WTC11 (cell line): ENCODE data around the gene ABHD12B. TPM values are rescaled to one million over a fixed set of nuclear protein-coding genes. Genes with fewer than 3 reads are reported as not detected.
A peak's percentile ranks its signal among the peaks of the same experiment; 100 is the strongest.

Source experiments
- ATAC-seq: fragments of 200-7000 bp; cut with Tn5 transposase; 2 replicates; pipeline ENCODE4 v1.10.0; 2021; ENCODE audit warnings: mild to moderate bottlenecking, moderate library complexity
- CTCF ChIA-PET: fragments of 300-600 bp; sonication (Branson Sonifier 250); formaldehyde crosslinking; loops from one replicate; lab custom pipeline; 2021; ENCODE audit warnings: antibody characterized with exemption; lab: Charles Lee
- POLR2A ChIA-PET: fragments of 350-600 bp; sonication (Branson Sonifier 250); formaldehyde crosslinking; loops from one replicate; lab custom pipeline; 2021; ENCODE audit warnings: antibody characterized with exemption; lab: Charles Lee
- DNase-seq: peaks from one replicate; pipeline ENCODE4 v3.0.0; 2021; ENCODE audit warnings: low spot score
- H3K27ac Mint-ChIP-seq: 2 replicates; pipeline ENCODE4 v1.8.0; 2021; ENCODE audit warnings: mixed read lengths
- H3K27me3 Mint-ChIP-seq: 2 replicates; pipeline ENCODE4 v1.8.0; 2021; ENCODE audit warnings: low read depth, mild to moderate bottlenecking, moderate library complexity, mixed read lengths
- H3K36me3 Mint-ChIP-seq: 2 replicates; pipeline ENCODE4 v1.8.0; 2021; ENCODE audit warnings: mixed read lengths
- H3K4me1 Mint-ChIP-seq: 2 replicates; pipeline ENCODE4 v1.8.0; 2022; ENCODE audit warnings: mixed read lengths
- H3K4me3 Mint-ChIP-seq: 2 replicates; pipeline ENCODE4 v1.8.0; 2021; ENCODE audit warnings: mild to moderate bottlenecking, moderate library complexity, mixed read lengths
- H3K9me3 Mint-ChIP-seq: 2 replicates; pipeline ENCODE4 v1.8.0; 2021; ENCODE audit warnings: mixed read lengths
- AFF4 ChIP-seq: sonication (generic); formaldehyde crosslinking; IDR thresholded peaks from 2 replicates; pipeline ENCODE4 v1.8.1; 2023; ENCODE audit warnings: mild to moderate bottlenecking, missing genetic modification reagents, borderline replicate concordance
- ATF2 ChIP-seq: sonication (generic); formaldehyde crosslinking; IDR thresholded peaks from 2 replicates; pipeline ENCODE4 v1.8.1; 2022; ENCODE audit warnings: low read depth, missing genetic modification reagents, borderline replicate concordance
- ATF3 ChIP-seq: sonication (generic); formaldehyde crosslinking; conservative IDR thresholded peaks from 2 replicates; pipeline ENCODE4 v1.8.1; 2022; ENCODE audit warnings: mild to moderate bottlenecking, missing genetic modification reagents
- CREM ChIP-seq: sonication (generic); formaldehyde crosslinking; IDR thresholded peaks from 2 replicates; pipeline ENCODE4 v1.8.1; 2022; ENCODE audit warnings: mild to moderate bottlenecking, missing genetic modification reagents, moderate library complexity
- FOXP1 ChIP-seq: sonication (generic); formaldehyde crosslinking; IDR thresholded peaks from 2 replicates; pipeline ENCODE4 v1.8.0; 2022; ENCODE audit warnings: missing genetic modification reagents, mild to moderate bottlenecking, moderate library complexity, borderline replicate concordance
- IRF1 ChIP-seq: sonication (generic); formaldehyde crosslinking; IDR thresholded peaks from 2 replicates; pipeline ENCODE4 v1.8.0; 2023; ENCODE audit warnings: missing genetic modification reagents
- MXD4 ChIP-seq: fragments of 250-450 bp; sonication (Bioruptor Pico); IDR thresholded peaks from 2 replicates; pipeline ENCODE4 v1.8.0; 2021; ENCODE audit warnings: mild to moderate bottlenecking, moderate library complexity, borderline replicate concordance
- MYBL2 ChIP-seq: sonication (generic); formaldehyde crosslinking; IDR thresholded peaks from 2 replicates; pipeline ENCODE4 v1.8.1; 2023; ENCODE audit warnings: mild to moderate bottlenecking, moderate library complexity, missing genetic modification reagents
- NR1H2 ChIP-seq: sonication (generic); formaldehyde crosslinking; IDR thresholded peaks from 2 replicates; pipeline ENCODE4 v1.9.0; 2021; ENCODE audit warnings: mild to moderate bottlenecking, moderate library complexity, missing genetic modification reagents
- USF1 ChIP-seq: sonication (generic); formaldehyde crosslinking; IDR thresholded peaks from 2 replicates; pipeline ENCODE4 v1.8.0; 2022; ENCODE audit warnings: mild to moderate bottlenecking, missing genetic modification reagents
- USF2 ChIP-seq: sonication (generic); formaldehyde crosslinking; IDR thresholded peaks from 2 replicates; pipeline ENCODE4 v1.8.1; 2023; ENCODE audit warnings: mild to moderate bottlenecking, missing genetic modification reagents, moderate library complexity
- ZMAT4 ChIP-seq: fragments of 250-450 bp; sonication (Bioruptor Pico); IDR thresholded peaks from 2 replicates; pipeline ENCODE4 v1.9.0; 2021; ENCODE audit warnings: mild to moderate bottlenecking
- ZNF138 ChIP-seq: sonication (generic); formaldehyde crosslinking; conservative IDR thresholded peaks from 2 replicates; pipeline ENCODE4 v1.8.1; 2022; ENCODE audit warnings: mild to moderate bottlenecking, moderate library complexity, missing genetic modification reagents
- ZSCAN18 ChIP-seq: fragments of 250-450 bp; sonication (Bioruptor Pico); IDR thresholded peaks from 2 replicates; pipeline ENCODE4 v2.1.2; 2022; ENCODE audit warnings: mild to moderate bottlenecking, moderate library complexity
- total RNA-seq: library from RNA; stranded (reverse); gene quantifications from 3 replicates; pipeline ENCODE4 v1.2.3, GENCODE V29; 2021

Gene ABHD12B
- total RNA-seq, 1 experiment from 2014 or later, result 156 TPM

- TF ChIP-seq AFF4 (CRISPR knock-in tag) (no peak), CREM (no peak), ATF3 (CRISPR knock-in tag) (no peak), ZSCAN18 (CRISPR knock-in tag) (no peak), MXD4 (CRISPR knock-in tag) (no peak), ZNF138 (CRISPR knock-in tag) (no peak), ATF2 (CRISPR knock-in tag) (no peak), MYBL2 (CRISPR knock-in tag) (no peak), IRF1 (CRISPR knock-in tag) (no peak), ZMAT4 (CRISPR knock-in tag) (no peak), NR1H2 (no peak), USF2 (CRISPR knock-in tag) (no peak)
These were observed 27.5 kb upstream of the ABHD12B start (continued) for GRCh38 chr14:50844391-50844790.

- no peak for TF ChIP-seq ZNF138 (CRISPR knock-in tag)
- TF ChIP-seq USF1, result peak; percentile 57; the same call in 1 of the 2 replicates
- TF ChIP-seq USF2 (CRISPR knock-in tag), result peak; percentile 73
- no peak for TF ChIP-seq FOXP1
- ChIA-PET POLR2A (no interaction called here), CTCF (no interaction called here)
- H3K9me3 Mint-ChIP-seq, result peaks cover 7% of the 10 kb centered on the region
- H3K4me1 Mint-ChIP-seq, result 0 out of 2 replicates have a peak, but pooled peaks cover 3% of the 10 kb centered on the region
- DNase-seq, result no peak
- H3K27me3 Mint-ChIP-seq, result no peaks in the 10 kb centered on the region
- H3K4me3 Mint-ChIP-seq, result no peak overlapping the region
- no peak overlapping the region for H3K27ac Mint-ChIP-seq
- H3K36me3 Mint-ChIP-seq, result no peaks in the 10 kb centered on the region
- no peak for ATAC-seq
These were observed 26.7 kb upstream of the ABHD12B start for GRCh38 chr14:50845166-50845565.
